SH-SY5Y (cell line): ENCODE data around the gene PAMR1.

Experiments used
- GATA2 ChIP-seq: IDR thresholded peaks from 2 replicates; pipeline ENCODE4 v1.6.1; 2011; ENCODE audit warnings: mild to moderate bottlenecking, low read depth, low read length
- GATA3 ChIP-seq: IDR thresholded peaks from 2 replicates; pipeline ENCODE4 v1.6.1; 2011; ENCODE audit warnings: low read depth, mild to moderate bottlenecking, low read length, moderate library complexity

PAMR1 gene, protein sequence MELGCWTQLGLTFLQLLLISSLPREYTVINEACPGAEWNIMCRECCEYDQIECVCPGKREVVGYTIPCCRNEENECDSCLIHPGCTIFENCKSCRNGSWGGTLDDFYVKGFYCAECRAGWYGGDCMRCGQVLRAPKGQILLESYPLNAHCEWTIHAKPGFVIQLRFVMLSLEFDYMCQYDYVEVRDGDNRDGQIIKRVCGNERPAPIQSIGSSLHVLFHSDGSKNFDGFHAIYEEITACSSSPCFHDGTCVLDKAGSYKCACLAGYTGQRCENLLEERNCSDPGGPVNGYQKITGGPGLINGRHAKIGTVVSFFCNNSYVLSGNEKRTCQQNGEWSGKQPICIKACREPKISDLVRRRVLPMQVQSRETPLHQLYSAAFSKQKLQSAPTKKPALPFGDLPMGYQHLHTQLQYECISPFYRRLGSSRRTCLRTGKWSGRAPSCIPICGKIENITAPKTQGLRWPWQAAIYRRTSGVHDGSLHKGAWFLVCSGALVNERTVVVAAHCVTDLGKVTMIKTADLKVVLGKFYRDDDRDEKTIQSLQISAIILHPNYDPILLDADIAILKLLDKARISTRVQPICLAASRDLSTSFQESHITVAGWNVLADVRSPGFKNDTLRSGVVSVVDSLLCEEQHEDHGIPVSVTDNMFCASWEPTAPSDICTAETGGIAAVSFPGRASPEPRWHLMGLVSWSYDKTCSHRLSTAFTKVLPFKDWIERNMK

DNA sequence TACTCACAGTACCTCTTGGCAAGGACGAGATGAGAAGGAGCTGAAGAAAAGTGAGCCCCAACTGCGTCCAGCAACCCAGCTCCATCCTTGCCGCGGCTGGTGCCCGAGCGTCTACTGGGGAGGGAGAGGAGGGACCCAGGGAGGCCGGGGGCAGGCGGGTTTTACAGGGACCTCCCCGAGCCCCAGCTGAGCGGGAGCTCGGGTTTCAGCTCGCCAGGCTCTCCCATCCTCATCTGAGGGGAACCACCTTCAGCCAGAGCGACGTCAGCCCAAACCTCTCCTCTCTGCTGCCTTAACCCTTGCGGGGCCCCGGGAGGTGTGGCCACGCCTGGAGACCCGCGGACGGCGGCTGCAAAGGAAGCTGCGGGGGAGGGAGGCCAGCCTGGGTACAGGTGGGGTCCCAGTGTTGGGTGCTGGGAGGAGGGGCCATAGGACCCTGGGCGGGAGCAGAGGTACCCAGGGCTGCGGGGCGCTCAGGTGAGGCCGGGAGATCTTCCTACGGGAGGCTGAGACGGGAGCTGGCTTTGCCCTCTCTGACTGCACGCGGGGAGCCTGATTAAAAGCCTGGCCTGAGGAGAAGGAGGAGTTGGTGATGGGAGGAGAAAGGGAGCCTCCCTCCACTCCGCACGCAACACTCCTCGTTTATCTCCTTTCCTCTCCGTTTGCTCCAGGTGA lies at the start of gene PAMR1:
PAMR1 (minus strand) TSS at position 116 of the 675 bp plus-strand sequence; CDS start at position 85, 31 bp downstream.
- no peak for TF ChIP-seq GATA3
- TF ChIP-seq GATA2: no peak

DNA sequence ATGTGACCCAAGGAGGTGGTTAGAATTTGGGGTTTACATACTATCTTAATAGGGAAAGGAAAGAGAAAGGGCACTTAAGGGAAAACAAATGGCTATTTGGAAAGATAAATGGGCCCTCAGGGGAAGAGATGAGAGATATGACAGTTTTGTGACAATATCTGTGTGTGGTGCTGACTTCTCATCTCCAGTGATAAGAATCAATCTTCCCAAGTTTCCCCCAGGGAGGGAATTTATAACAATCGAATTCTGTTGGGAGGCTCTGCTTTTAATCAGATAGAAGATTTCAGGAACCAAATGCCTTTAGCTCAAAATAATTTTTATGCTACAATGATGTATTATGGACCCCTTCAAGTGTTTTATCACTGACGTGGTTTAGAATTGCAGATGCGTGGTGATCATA lies 46.3 kb upstream of the PAMR1 start:
- TF ChIP-seq GATA3: peak; percentile 91
- TF ChIP-seq GATA2: peak; percentile 88

DNA sequence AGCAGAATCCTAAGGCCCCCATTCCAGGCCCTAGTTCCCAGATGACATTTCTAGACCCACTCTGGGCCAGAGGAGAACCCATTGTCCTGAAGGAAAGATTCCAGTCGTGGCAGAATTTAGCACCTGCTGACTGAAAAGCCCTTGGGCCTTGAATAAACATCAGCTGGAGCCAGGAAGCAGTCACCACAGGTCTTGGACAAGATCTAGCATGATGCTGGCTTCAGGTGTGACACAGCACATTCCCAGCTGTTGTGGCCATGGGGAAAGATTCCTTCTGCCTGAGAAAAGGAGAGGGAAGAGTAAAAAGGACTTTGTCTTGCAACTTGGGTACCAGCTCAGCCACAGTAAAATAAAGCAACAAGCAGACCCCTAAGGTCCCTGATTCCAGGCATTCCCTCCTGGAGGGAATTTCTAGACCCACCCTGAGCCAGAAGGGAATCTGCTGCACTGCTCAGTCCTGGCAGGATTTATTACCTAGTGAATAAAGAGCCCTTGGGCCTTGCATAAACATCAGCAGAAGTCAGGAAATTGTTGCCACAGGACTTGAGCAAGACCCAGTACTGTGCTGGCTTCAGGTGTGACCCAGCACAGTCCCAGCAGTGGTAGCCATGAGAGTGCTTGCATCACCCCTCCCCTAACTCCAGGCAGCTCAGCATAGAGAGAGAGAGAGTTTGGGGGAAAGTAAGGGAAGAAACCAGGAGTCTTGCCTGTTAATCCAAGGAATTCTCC lies 42.5 kb upstream of the PAMR1 start:
- no peak for TF ChIP-seq GATA2
- TF ChIP-seq GATA3: no peak

DNA sequence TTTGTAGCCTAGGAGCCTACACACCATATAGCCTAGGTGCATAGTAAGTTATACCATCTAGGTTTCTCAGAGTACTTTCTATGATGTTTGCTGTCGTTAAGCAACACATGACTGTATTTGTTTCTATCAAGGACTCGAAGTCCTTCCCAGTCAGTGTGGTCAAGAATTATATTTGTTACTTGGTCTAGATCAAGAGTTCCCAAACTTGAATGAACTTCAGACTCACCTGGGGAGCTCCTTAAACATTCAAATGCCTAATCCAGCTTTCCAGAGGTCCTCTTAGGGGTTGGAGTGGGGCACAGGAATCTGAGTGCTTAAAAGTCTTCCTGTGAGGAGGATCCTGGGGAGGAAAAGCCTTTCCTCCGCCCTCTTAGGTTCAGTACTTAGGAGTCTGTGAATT lies 41.5 kb upstream of the PAMR1 start:
- TF ChIP-seq GATA2 (no peak), GATA3 (no peak)

DNA sequence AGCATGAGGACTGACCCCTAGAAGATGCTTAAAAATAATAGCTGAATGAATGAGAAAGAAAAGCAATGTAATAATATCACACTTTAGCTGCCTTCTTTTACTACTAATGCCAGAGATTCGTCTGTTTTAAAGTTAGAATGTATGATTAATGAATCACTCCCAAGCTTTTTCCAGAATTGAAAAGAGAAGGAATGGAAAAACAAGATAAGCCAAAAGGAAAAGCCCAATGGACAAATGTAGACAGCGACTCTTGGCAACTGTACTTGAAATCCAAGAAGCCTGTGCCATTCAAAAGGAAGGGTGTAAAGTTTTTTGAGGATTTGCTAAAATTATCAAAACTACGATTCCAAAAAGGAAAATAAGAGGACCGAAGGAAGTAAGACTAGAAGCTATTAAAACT lies 40.8 kb upstream of the PAMR1 start:
- TF ChIP-seq GATA3 (no peak), GATA2 (no peak)

DNA sequence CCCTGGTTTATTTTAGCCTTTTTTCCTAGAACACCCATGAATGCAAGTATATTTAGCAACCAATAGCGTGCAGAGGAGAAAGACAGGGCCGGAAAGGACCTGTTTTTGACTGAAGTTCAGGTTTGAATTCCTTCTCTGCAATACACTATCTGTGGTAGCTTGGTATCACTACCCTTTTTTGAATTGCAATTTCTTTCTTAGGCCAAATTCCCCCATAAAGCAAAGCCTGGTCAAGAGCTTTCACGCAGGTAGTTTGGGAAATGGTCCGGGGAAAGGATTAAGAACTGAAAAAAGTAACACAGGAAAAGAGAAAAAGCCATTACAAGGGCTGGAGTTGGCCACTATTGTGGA lies 38.8 kb upstream of the PAMR1 start:
- no peak for TF ChIP-seq GATA3
- no peak for TF ChIP-seq GATA2

DNA sequence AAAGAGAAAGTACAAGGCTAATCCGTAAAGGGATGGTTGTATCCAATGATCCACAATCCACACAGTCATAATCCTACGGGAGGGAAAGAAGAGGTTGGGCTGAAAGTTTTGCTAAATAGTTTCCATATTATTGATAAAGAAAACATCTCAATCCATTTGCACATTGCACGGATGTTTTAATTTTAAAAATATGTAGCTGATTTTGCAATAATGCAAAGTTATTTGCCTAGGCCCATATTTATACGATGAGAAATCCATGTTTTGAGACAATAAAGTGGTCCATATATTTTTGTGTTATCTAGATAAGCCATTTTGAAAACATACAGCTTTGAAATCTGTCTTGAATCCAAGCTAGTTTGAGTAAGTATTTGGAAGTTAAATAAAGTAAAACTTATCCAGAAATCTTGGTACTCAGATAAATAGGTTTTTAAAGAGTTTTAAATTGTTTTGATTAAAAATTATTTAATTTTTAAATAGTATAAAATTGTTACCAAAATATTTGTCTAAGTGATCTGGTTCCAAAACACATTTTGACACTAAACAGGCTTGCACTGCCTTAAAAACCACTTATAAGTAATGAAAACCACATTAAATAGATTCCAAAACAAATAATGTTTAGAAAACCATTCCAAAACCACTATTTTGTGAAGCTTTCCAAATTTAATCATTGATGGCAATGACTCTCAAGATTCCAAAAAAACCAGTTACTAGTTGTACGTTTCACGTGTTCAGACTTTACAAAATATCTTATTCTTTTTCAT lies 38.2 kb upstream of the PAMR1 start:
- no peak for TF ChIP-seq GATA2
- TF ChIP-seq GATA3: no peak

DNA sequence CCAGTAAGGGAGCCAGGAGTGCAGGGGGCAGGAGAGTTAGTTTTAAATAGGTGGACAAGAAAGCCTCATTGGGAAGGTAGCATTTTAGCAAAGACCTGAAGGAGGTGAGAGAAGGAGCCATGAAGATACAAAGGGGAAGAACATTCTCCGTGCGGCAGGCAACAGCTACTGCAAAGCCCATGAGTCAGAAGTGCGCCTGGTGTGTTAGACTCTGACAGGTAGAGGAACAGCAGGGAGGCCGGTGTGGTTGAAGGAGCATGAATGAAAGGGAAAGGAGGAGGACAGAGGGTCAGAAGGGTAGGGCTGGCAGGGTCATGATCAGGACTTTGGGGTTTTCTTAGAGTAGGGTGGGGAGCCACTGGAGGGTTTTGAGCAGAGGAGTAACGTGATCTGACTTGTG lies 34.5 kb upstream of the PAMR1 start:
- TF ChIP-seq GATA3: no peak
- no peak for TF ChIP-seq GATA2

DNA sequence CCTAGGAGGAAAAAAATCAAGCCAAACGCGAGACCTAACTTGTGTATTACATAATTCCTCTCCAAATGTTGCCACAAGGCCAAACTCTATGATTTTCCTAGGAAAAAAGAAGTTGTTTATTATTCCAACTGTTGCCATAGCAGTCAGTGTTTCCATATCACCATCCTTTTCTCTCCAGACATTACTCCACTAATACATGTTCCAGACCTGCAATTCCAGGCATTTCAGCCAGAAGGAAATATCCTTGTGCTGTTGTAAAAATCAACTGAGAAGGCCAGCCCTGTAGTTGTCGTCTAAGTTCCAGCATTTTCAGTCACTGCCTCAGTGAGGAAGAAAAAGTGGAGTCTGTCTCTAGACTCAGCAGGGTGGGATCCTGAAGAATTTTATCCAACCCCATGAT lies 33.1 kb upstream of the PAMR1 start:
- TF ChIP-seq GATA2: no peak
- TF ChIP-seq GATA3: no peak

DNA sequence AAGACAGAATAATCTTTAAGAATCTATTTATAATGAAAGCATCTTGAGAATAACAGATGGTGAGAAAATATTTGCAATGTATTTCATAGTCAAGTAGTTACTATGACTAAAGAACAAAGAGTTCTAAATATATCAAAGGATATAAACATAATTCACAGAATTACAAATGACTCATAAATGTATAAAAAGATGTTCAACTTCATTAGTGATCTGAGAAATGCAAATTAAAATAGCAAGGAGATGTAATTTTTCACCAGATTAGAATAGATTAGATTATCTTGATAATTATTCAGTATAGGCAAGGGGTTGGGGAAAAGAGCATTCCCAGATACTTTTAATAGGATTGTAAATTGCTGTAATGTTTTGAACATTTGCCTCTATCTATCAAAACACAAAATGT lies 30.1 kb upstream of the PAMR1 start:
- TF ChIP-seq GATA2 (no peak), GATA3 (no peak)

DNA sequence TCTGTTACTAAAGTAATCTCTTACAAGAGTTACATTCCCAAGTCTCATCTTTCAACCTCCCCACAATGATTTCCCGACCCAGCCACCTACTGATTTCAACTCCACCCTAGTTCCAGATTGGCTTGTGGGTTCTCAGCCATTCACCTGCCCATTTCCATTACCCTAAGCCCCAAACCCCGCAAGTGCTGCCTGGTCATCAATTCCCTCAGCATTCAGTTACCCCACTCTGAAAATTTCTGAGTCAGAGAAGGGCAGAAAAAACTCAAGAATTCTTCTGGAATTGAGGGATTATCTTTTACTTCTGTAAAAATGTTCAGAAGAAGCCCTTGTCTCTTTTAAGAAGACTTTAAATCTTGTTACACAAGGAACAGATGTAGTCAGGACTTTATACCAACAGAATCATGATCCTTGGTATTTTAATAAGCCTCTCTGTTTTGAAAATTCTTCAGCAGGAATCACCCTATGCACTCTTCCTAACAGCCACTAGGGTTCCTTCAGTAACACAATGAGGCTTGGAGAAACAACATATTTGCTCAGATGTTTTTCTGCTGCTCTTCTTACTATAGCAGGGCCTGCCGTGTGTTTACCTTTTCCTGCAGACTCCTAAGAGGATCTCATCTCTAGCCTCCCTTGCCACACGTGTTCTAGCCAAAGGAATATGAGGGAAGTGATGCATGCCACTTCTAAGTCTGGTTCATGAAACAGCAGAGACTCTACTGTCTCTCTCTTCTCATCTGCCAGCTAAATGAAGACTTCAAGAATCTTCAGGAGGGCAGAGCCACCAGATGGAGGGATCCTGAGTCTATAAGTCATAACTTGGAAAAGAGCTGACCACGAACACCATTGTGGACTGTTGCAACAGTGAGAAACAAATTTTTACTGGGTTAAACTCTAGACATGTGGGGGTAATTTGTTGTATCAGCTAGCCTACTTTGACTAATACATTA lies 29.3 kb upstream of the PAMR1 start:
- TF ChIP-seq GATA3: no peak

DNA sequence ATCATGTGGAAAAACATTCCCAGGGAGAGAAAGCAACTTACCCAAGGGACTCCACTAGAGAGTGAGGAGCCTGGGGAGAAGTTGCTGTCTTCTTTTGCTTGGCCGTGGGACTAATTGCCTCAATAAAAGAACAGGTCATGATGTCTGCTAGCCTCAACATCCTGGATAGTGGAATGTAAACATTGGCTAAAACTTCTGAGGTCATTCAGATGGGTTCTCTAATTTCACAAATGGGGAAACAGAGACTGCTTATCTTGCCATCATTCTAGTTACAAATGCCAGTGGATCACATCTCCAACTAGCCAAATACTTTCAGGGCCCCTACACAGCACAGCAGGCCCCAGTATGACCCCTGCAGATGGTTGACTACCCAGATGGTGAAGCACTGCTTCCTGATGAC lies 28.4 kb upstream of the PAMR1 start:
- no peak for TF ChIP-seq GATA2
- TF ChIP-seq GATA3: no peak
